ENCODE data around the gene RALGPS2. TPM values are rescaled to one million over a fixed set of nuclear protein-coding genes. Genes with fewer than 3 reads are reported as not detected.
"Not testable (repeated sequence)": the region's sequence is repeated elsewhere in the genome, so short reads cannot be mapped to it uniquely, and the experiment has no call there.

RALGPS2 gene
- polyA plus RNA-seq, 1 experiment, result 27.7 TPM

- no peak for DNase-seq (ENCODE audit: low read depth)
- TF ChIP-seq CTCF (IDR thresholded peaks at IDR 0.05; ENCODE audit: insufficient read depth, low read depth, low read length), result no peak
- no peaks in the 10 kb centered on the region for H3K36me3 ChIP-seq (ENCODE audit: control insufficient read depth, insufficient read depth, low read length)
- POLR2A ChIA-PET, result no interaction called here
- no peak overlapping the region for H3K4me3 ChIP-seq (ENCODE audit: low read depth, low read length)
- CTCF ChIA-PET, result interaction anchor here (0.5 kb wide), 1 partner anchor 1361 kb away, joined by 3 read pairs; no protein-coding TSS in a partner anchor
- H3K27me3 ChIP-seq (ENCODE audit: control insufficient read depth, insufficient read depth, low read length), result no peaks in the 10 kb centered on the region
Observed at GRCh38 chr1:178945763-178946266, 220.8 kb downstream of the RALGPS2 start.

DNA sequence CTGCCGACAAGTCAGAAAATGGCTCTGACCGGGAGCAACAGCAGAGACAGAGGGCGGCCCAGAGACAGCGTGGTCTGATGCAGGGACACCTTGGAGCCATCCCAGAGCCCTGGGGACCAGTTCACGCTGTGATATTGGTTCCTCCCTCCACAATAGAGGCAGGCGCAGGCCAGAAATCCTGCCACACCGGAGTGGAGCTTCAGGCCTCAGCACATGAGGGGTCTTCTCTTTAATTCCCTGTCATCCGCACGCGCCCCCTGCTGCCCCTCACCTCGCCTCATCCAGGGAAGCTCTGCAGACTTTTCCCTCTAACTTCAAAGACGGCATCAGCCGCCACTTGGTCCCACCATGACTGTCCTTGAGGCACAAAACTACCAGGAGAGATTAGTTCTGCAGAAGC is 221.4 kb downstream of the RALGPS2 start:
- Histone ChIP-seq H3K36me3 (ENCODE audit: control insufficient read depth, insufficient read depth, low read length) (no peaks in the 10 kb centered on the region), H3K27me3 (ENCODE audit: control insufficient read depth, insufficient read depth, low read length) (0 out of 2 replicates have a peak, but pooled peaks cover 1% of the 10 kb centered on the region), H3K4me3 (ENCODE audit: low read depth, low read length) (no peak overlapping the region)
- POLR2A ChIA-PET, result no interaction called here
- DNase-seq (ENCODE audit: low read depth), result no peak
- TF ChIP-seq CTCF (IDR thresholded peaks at IDR 0.05; ENCODE audit: insufficient read depth, low read depth, low read length), result no peak
- CTCF ChIA-PET, result no interaction called here

DNA sequence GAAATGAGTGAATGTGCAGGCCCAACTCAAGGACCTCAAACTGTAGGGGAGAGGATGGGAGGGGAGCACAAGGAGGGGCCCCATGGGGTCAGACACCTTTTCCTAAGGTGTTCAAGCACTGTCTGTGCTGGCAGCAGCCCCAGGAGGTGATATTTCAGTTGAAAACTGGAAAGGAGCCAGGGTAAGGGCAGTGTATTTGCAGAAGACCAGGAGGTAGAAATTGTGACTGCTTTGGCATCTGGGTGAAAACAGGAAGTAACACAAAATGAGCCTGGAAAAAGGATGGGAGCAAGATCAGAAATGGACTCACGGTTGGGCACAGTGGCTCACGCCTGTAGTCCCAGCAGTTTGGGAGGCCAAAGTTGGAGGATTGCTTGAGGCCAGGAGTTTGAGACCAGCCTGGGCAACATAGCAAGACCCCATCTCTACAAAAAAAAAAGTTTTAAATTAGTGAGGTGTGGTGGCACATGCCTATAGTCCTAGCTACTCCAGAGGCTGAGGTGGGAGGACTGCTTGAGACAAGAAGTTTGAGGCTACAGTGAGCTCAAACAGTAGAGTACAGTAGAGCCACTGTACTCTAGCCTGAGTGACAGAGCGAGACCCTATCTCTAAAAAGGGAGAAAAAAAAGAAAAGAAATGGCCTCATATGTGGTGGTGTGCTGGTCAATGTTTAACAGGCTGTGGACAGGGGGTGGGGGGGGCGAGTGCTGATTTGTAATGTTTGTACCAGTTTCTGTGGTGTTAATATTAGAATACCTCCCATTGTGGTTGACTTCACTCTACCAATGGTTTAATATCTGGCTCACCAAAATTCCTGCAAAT is 222.0 kb downstream of the RALGPS2 start:
- no peak for DNase-seq (ENCODE audit: low read depth)
- TF ChIP-seq CTCF (IDR thresholded peaks at IDR 0.05; ENCODE audit: insufficient read depth, low read depth, low read length), result no peak
- no peaks in the 10 kb centered on the region for H3K36me3 ChIP-seq (ENCODE audit: control insufficient read depth, insufficient read depth, low read length)
- H3K27me3 ChIP-seq (ENCODE audit: control insufficient read depth, insufficient read depth, low read length), result peaks cover 1% of the 10 kb centered on the region; the same call in 1 of the 2 replicates
- ChIA-PET CTCF (interaction anchor here (0.6 kb wide), 3 partner anchors 428 to 1065 kb away, joined by 3 to 4 read pairs (median 4); no protein-coding TSS in a partner anchor), POLR2A (no interaction called here)
- H3K4me3 ChIP-seq (ENCODE audit: low read depth, low read length), result no peak overlapping the region

GRCh38 chr1:178947677-178947981 is 222.6 kb downstream of the RALGPS2 start:
- no peaks in the 10 kb centered on the region for H3K36me3 ChIP-seq (ENCODE audit: control insufficient read depth, insufficient read depth, low read length)
- no peak for DNase-seq (ENCODE audit: low read depth)
- no peak overlapping the region for H3K4me3 ChIP-seq (ENCODE audit: low read depth, low read length)
- H3K27me3 ChIP-seq (ENCODE audit: control insufficient read depth, insufficient read depth, low read length), result peaks cover 1% of the 10 kb centered on the region; the same call in 1 of the 2 replicates
- ChIA-PET CTCF (interaction anchor here (0.6 kb wide), 2 partner anchors 434 to 1064 kb away, joined by 3 to 4 read pairs; no protein-coding TSS in a partner anchor), POLR2A (no interaction called here)
- TF ChIP-seq CTCF (IDR thresholded peaks at IDR 0.05; ENCODE audit: insufficient read depth, low read depth, low read length), result no peak

- H3K36me3 ChIP-seq (ENCODE audit: control insufficient read depth, insufficient read depth, low read length), result no peaks in the 10 kb centered on the region
- DNase-seq (ENCODE audit: low read depth), result no peak
- ChIA-PET CTCF (no interaction called here), POLR2A (no interaction called here)
- peaks cover 6% of the 10 kb centered on the region for H3K27me3 ChIP-seq (ENCODE audit: control insufficient read depth, insufficient read depth, low read length)
- H3K4me3 ChIP-seq (ENCODE audit: low read depth, low read length), result no peak overlapping the region
- TF ChIP-seq CTCF (IDR thresholded peaks at IDR 0.05; ENCODE audit: insufficient read depth, low read depth, low read length), result no peak
Observed at GRCh38 chr1:178948676-178949075, 223.6 kb downstream of the RALGPS2 start.

DNA sequence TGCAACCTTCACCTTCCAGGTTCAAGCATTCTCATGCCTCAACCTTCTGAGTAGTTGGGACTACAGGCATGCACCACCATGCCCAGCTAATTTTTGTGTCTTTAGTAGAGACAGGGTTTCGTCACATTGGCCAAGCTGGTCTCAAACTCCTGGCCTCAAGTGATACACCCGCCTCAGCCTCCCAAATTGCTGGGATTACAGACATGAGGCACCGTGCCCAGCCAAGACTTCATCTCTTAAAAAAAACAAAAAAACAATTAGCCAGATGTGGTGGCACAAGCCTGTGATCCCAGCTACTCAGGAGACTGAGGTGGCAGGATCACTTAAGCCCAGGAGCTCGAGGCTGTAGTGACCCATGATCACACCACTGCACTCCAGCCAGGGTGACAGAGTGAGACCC is 224.8 kb downstream of the RALGPS2 start:
- H3K36me3 ChIP-seq (ENCODE audit: control insufficient read depth, insufficient read depth, low read length); DNase-seq (ENCODE audit: low read depth); H3K27me3 ChIP-seq (ENCODE audit: control insufficient read depth, insufficient read depth, low read length); H3K4me3 ChIP-seq (ENCODE audit: low read depth, low read length): not testable (repeated sequence)
- POLR2A ChIA-PET, result interaction anchor here (0.7 kb wide), 1 partner anchor 260 kb away, joined by 7 read pairs; no protein-coding TSS in a partner anchor
- CTCF ChIA-PET, result interaction anchor here (0.6 to 1.5 kb wide), 4 partner anchors 10 to 68 kb away, joined by 3 to 5 read pairs (median 4); no protein-coding TSS in a partner anchor
